AG04450 (cell line): Measurements from ENCODE around the gene GLUL. TPM values are rescaled to one million over a fixed set of nuclear protein-coding genes. Genes with fewer than 3 reads are reported as not detected.

Experiments used
- CTCF ChIA-PET: fragments of 300-600, 350-600 bp; formaldehyde crosslinking; extraction: SDS; loops from one replicate; lab custom pipeline; 2022; ENCODE audit warnings: antibody characterized with exemption, inconsistent platforms; lab: Charles Lee
- POLR2A ChIA-PET: fragments of 350-600 bp; formaldehyde crosslinking; extraction: SDS; loops from one replicate; lab custom pipeline; 2021; ENCODE audit warnings: antibody characterized with exemption, inconsistent platforms; lab: Yijun Ruan, JAX
- DNase-seq: peaks from one replicate; pipeline ENCODE4 v3.0.0-alpha.2; 2011; ENCODE audit warnings: low read depth, low spot score
- H3K27ac ChIP-seq: one replicate; pipeline ENCODE4 v1.5.1; 2012; ENCODE audit warnings: low read depth, low read length, control low read depth
- H3K27me3 ChIP-seq: one replicate; pipeline ENCODE4 v1.6.0; 2012; ENCODE audit warnings: low read length; ENCODE audit not compliant: control insufficient read depth, insufficient read depth
- H3K4me3 ChIP-seq: 2 replicates; pipeline ENCODE4 v1.5.1; 2011; ENCODE audit warnings: mild to moderate bottlenecking, low read depth, low read length, control low read depth
- H3K9me3 ChIP-seq: 2 replicates; pipeline ENCODE4 v1.5.1; 2012; ENCODE audit warnings: low read length; ENCODE audit not compliant: control insufficient read depth, insufficient read depth
- CTCF ChIP-seq: IDR thresholded peaks from 2 replicates; pipeline ENCODE4 v1.5.1; 2011; ENCODE audit warnings: low read depth, low read length, control low read depth, inconsistent platforms
- polyA plus RNA-seq: library from polyadenylated mRNA; depleted of rRNA; stranded (reverse); fragments of >200 nt; gene quantifications from 2 replicates; pipeline ENCODE4 v1.2.3, GENCODE V29; 2011

The GLUL gene
- polyA plus RNA-seq, 1 experiment = 151 TPM

DNA sequence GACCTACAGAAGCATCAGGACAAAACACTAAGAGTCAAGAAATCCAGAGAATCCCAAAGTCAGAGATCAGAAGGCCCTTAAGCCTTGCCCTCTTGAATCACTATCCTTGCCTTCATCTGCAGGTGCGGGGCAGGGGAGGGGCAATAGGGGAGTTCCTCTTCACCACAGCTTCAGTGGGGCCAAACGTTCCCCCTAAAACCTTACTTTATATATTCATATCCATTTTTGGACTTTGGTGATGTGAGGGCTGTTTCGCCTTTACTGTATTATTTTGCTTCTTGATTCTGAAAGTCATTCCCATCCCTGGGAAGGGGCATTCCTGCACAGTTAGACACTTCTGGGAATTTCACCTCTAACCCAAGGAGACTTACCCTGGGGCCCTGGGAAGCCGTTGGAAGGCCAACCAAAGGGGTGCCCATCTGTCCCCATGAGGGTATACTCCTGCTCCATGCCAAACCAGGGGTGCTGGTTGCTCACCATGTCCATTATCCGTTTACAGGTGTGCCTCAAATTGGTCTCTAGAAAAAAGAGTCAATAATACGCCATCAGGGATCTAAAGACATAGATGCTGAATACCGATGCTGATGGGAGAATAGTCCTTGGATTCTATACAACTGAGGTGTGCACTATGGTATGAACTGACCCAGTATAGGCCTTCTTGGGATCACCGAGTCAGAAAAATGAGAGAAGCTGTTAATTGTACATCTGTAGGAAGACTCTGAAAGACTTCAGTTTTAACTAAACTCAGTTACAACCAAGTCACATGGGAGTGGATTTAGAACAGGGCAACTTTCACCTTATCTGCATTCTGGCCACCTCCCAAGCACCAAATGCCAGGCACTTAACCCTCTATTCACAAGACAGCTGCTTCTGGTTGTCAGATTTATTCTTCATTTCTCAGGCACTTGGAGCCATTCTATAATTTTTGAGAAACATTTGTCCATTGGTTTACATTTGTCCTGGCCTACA is 5.4 kb downstream of the GLUL start:
- POLR2A ChIA-PET = no interaction called here
- no peak for TF ChIP-seq CTCF
- DNase-seq = no peak
- H3K27me3 ChIP-seq = no peaks in the 10 kb centered on the region
- CTCF ChIA-PET = interaction anchor here (4.7 kb wide), 1 partner anchor 243 kb away, joined by 32 read pairs; no protein-coding TSS in a partner anchor
- no peaks in the 10 kb centered on the region; the same call in 1 of the 2 replicates for H3K9me3 ChIP-seq
- H3K27ac ChIP-seq = no peak overlapping the region
- no peak overlapping the region for H3K4me3 ChIP-seq

GRCh38 chr1:182384387-182384960 is 7.1 kb downstream of the GLUL start:
- Histone ChIP-seq H3K27ac (no peak overlapping the region), H3K9me3 (no peaks in the 10 kb centered on the region), H3K4me3 (no peak overlapping the region), H3K27me3 (no peaks in the 10 kb centered on the region)
- ChIA-PET CTCF (interaction anchor here (1.0 kb wide), 1 partner anchor 241 kb away, joined by 3 read pairs; no protein-coding TSS in a partner anchor), POLR2A (no interaction called here)
- no peak for DNase-seq
- no peak for TF ChIP-seq CTCF

DNA sequence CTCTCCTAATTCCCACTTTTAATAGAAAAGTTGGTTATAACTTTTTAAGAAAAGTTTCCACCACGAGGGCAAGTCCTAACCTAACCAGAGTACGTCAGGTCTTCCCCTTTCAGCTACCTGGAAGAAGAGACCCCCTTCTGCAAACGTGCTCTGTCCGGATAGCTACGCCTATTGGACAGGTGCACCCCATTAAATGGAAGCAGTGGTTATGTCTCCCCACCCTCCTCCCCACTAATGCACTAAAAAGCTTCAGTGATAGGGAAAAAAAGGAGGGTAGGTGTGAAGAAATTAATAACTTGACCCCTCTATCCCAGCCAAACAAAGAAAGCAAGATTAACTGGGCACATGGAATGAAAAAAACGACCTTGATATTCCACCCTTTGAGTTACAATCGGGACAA is 7.7 kb downstream of the GLUL start:
- ChIA-PET POLR2A (no interaction called here), CTCF (interaction anchor here (1.0 kb wide), 1 partner anchor 241 kb away, joined by 3 read pairs; no protein-coding TSS in a partner anchor)
- DNase-seq = no peak

GRCh38 chr1:182383037-182383661 is 8.4 kb downstream of the GLUL start:
- Histone ChIP-seq H3K27me3 (no peaks in the 10 kb centered on the region), H3K9me3 (no peaks in the 10 kb centered on the region), H3K4me3 (no peak overlapping the region), H3K27ac (no peak overlapping the region)
- CTCF ChIA-PET = interaction anchor here (1.0 to 5.3 kb wide), 3 partner anchors 13 to 240 kb away, joined by 3 to 32 read pairs (median 8); no protein-coding TSS in a partner anchor
- POLR2A ChIA-PET = no interaction called here
- no peak for DNase-seq
- no peak for TF ChIP-seq CTCF

More for the DNA sequence above, 7.7 kb downstream of the GLUL start:
- no peak for TF ChIP-seq CTCF
- Histone ChIP-seq H3K4me3 (no peak overlapping the region), H3K27ac (no peak overlapping the region), H3K9me3 (no peaks in the 10 kb centered on the region), H3K27me3 (no peaks in the 10 kb centered on the region)
